ENCODE measurements around the gene C11orf86. TPM values are rescaled to one million over a fixed set of nuclear protein-coding genes. Genes with fewer than 3 reads are reported as not detected.

Gene C11orf86
- total RNA-seq, 1 experiment from 2014 or later, result 0.68 TPM

- TF ChIP-seq, protein P1, sequence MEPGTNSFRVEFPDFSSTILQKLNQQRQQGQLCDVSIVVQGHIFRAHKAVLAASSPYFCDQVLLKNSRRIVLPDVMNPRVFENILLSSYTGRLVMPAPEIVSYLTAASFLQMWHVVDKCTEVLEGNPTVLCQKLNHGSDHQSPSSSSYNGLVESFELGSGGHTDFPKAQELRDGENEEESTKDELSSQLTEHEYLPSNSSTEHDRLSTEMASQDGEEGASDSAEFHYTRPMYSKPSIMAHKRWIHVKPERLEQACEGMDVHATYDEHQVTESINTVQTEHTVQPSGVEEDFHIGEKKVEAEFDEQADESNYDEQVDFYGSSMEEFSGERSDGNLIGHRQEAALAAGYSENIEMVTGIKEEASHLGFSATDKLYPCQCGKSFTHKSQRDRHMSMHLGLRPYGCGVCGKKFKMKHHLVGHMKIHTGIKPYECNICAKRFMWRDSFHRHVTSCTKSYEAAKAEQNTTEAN (CRISPR knock-in tag; IDR thresholded peaks at IDR 0.05), result no peak
Observed at GRCh38 chr11:66962247-66962646, 12.9 kb upstream of the C11orf86 start (continued).

DNA sequence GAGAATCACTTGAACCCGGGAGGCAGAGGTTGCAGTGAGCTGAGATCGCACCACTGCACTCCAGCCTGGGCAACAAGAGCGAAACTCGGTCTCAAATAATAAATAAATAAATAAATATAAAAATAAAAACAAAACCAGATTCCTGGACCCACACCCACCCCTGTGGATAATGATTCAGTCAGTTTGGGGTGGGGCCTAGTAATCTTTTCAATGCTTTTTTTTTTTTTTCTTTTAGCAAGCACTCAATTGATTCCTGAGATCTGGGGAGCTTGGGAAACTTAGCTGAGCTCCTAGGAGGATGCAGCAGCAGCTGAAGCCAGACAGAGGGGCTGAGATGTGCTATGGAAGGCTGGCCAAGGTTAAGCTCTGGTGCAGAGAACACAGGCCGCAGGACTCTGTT lies 12.3 kb upstream of the C11orf86 start:
- no peaks in the 10 kb centered on the region for H3K36me3 Mint-ChIP-seq
- ATAC-seq (no peak), DNase-seq (ENCODE audit: low spot score) (no peak)
- H3K27me3 Mint-ChIP-seq (ENCODE audit: low read depth), result peaks cover 17% of the 10 kb centered on the region
- H3K4me1 Mint-ChIP-seq, result peaks cover 11% of the 10 kb centered on the region
- H3K9me3 Mint-ChIP-seq, result no peaks in the 10 kb centered on the region
- TF ChIP-seq RELA (CRISPR knock-in tag; IDR thresholded peaks at IDR 0.05; ENCODE audit: borderline replicate concordance) (no peak), RORB (CRISPR knock-in tag; IDR thresholded peaks at IDR 0.05) (no peak), FOXJ3 (CRISPR knock-in tag; IDR thresholded peaks at IDR 0.05; ENCODE audit: borderline replicate concordance) (no peak), SOX15 (CRISPR knock-in tag; IDR thresholded peaks at IDR 0.05) (no peak), TP53 (CRISPR knock-in tag; IDR thresholded peaks at IDR 0.05) (no peak), CBFB (CRISPR knock-in tag; IDR thresholded peaks at IDR 0.05; ENCODE audit: low read depth) (no peak), ZNF232 (CRISPR knock-in tag; IDR thresholded peaks at IDR 0.05) (no peak), MXD4 (CRISPR knock-in tag; IDR thresholded peaks at IDR 0.05; ENCODE audit: borderline replicate concordance) (no peak), ZNF416 (CRISPR knock-in tag; IDR thresholded peaks at IDR 0.05) (no peak)
- TF ChIP-seq, protein P2, sequence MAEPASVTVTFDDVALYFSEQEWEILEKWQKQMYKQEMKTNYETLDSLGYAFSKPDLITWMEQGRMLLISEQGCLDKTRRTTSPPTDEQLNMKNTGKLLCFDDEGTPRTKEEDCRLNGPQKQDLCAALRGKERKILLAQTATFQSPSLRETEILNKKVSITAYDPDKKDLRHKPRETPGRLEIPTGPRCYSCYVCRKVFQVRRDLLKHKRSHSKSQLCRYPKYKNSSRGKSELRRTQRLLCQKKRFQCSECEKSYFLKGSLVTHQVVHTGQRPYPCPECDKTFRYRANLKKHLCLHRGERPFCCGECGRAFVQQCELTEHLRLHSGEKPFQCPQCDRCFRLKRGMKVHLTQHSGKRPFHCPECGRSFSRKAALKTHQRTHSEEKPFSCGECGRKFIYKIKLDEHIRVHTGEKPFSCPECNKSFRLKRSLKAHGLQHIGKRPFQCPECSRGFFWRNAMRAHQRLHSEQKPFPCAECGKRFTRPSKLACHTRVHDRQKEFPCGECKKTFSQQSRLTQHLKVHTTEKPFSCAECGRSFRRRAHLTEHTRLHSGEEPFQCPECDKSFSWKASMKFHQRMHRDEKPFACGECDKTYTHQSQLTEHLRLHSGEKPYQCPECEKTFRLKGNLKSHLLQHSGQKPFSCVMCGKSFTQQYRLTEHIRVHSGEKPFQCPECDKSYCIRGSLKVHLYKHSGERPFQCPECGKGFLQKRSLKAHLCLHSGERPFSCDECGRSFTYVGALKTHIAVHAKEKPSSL (CRISPR knock-in tag; conservative IDR thresholded peaks at IDR 0.05), result no peak
- ChIA-PET POLR2A (no interaction called here), CTCF (interaction anchor here (0.7 to 1.4 kb wide), 2 partner anchors 59 to 82 kb away, joined by 4 to 5 read pairs; no protein-coding TSS in a partner anchor)
- H3K4me3 Mint-ChIP-seq, result no peak overlapping the region
- H3K27ac Mint-ChIP-seq, result no peak overlapping the region

GRCh38 chr11:66964495-66964894 lies 10.6 kb upstream of the C11orf86 start:
- POLR2A ChIA-PET, result interaction anchor here (0.7 kb wide), 1 partner anchor 119 kb away, joined by 3 read pairs; no protein-coding TSS in a partner anchor
- DNase-seq (ENCODE audit: low spot score) (no peak), ATAC-seq (no peak)
- H3K9me3 Mint-ChIP-seq, result no peaks in the 10 kb centered on the region
- TF ChIP-seq ZNF121 (CRISPR knock-in tag; IDR thresholded peaks at IDR 0.05), result peak; percentile 77
- no peak for TF ChIP-seq JAZF1 (CRISPR knock-in tag; IDR thresholded peaks at IDR 0.05)
- no peak for TF ChIP-seq ATF1 (CRISPR knock-in tag; IDR thresholded peaks at IDR 0.05)
- no peak for TF ChIP-seq GABPB1 (CRISPR knock-in tag; IDR thresholded peaks at IDR 0.05)
- TF ChIP-seq OVOL2 (CRISPR knock-in tag; IDR thresholded peaks at IDR 0.05; ENCODE audit: borderline replicate concordance), result no peak
- no peak for TF ChIP-seq FOXK1 (CRISPR knock-in tag; IDR thresholded peaks at IDR 0.05)
- TF ChIP-seq EMX1 (CRISPR knock-in tag; IDR thresholded peaks at IDR 0.05), result no peak
- no peak overlapping the region for H3K4me3 Mint-ChIP-seq
- no peak overlapping the region for H3K27ac Mint-ChIP-seq
- CTCF ChIA-PET, result interaction anchor here (2.3 kb wide), 1 partner anchor 11 kb away, joined by 8 read pairs; no protein-coding TSS in a partner anchor
- H3K27me3 Mint-ChIP-seq (ENCODE audit: low read depth), result peaks cover 8% of the 10 kb centered on the region
- peaks cover 2% of the 10 kb centered on the region for H3K4me1 Mint-ChIP-seq
- no peaks in the 10 kb centered on the region for H3K36me3 Mint-ChIP-seq

DNA sequence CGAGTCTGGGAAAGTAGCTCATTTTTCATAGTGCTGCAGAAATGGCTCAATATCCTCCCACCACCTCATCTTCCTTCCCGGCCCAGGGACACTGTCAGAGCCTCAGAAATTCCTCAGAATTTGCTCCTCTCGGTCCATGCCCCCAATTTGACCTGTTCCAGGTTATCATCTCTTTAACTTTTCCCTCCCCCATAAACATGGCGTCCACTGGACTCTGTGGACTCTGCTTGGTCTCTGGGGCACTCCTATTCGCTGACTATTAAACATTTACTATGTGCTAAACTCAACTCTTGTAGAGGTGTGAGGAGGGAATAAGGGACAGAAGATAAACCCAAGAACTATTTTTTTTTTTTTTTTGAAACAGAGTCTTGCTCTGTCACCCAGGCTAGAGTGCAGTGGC lies 8.8 kb upstream of the C11orf86 start:
- Mint-ChIP-seq H3K27me3 (ENCODE audit: low read depth) (peaks cover 5% of the 10 kb centered on the region), H3K4me1 (no peaks in the 10 kb centered on the region), H3K9me3 (peaks cover 11% of the 10 kb centered on the region), H3K27ac (no peak overlapping the region), H3K36me3 (no peaks in the 10 kb centered on the region), H3K4me3 (no peak overlapping the region)
- ATAC-seq (no peak), DNase-seq (ENCODE audit: low spot score) (no peak)
- CTCF ChIA-PET, result interaction anchor here (0.9 to 1.3 kb wide), 2 partner anchors 10 to 16 kb away, joined by 4 to 5 read pairs; no protein-coding TSS in a partner anchor
- POLR2A ChIA-PET, result interaction anchor here (0.6 kb wide), 1 partner anchor 453 kb away, joined by 3 read pairs; no protein-coding TSS in a partner anchor
- TF ChIP-seq ESRRA (CRISPR knock-in tag; IDR thresholded peaks at IDR 0.05; ENCODE audit: borderline replicate concordance) (no peak), ELF4 (CRISPR knock-in tag; IDR thresholded peaks at IDR 0.05; ENCODE audit: low read depth) (no peak), ZNF232 (CRISPR knock-in tag; IDR thresholded peaks at IDR 0.05) (no peak), NR1H2 (CRISPR knock-in tag; IDR thresholded peaks at IDR 0.05) (no peak), GTF2I (CRISPR knock-in tag; conservative IDR thresholded peaks at IDR 0.05) (no peak), KAT7 (CRISPR knock-in tag; IDR thresholded peaks at IDR 0.05; ENCODE audit: borderline replicate concordance) (no peak), GABPB1 (CRISPR knock-in tag; IDR thresholded peaks at IDR 0.05) (no peak), ATF6 (CRISPR knock-in tag; IDR thresholded peaks at IDR 0.05) (no peak), OVOL2 (CRISPR knock-in tag; IDR thresholded peaks at IDR 0.05; ENCODE audit: borderline replicate concordance) (no peak), RELA (CRISPR knock-in tag; IDR thresholded peaks at IDR 0.05; ENCODE audit: borderline replicate concordance) (no peak), MXD4 (CRISPR knock-in tag; IDR thresholded peaks at IDR 0.05; ENCODE audit: borderline replicate concordance) (no peak)
- TF ChIP-seq, protein P3, sequence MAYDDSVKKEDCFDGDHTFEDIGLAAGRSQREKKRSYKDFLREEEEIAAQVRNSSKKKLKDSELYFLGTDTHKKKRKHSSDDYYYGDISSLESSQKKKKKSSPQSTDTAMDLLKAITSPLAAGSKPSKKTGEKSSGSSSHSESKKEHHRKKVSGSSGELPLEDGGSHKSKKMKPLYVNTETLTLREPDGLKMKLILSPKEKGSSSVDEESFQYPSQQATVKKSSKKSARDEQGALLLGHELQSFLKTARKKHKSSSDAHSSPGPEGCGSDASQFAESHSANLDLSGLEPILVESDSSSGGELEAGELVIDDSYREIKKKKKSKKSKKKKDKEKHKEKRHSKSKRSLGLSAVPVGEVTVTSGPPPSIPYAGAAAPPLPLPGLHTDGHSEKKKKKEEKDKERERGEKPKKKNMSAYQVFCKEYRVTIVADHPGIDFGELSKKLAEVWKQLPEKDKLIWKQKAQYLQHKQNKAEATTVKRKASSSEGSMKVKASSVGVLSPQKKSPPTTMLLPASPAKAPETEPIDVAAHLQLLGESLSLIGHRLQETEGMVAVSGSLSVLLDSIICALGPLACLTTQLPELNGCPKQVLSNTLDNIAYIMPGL (CRISPR knock-in tag; IDR thresholded peaks at IDR 0.05), result no peak
